Esophagus squamous epithelium (tissue), 5 donors: ENCODE measurements around the gene PRAMEF33. TPM values are rescaled to one million over a fixed set of nuclear protein-coding genes. Genes with fewer than 3 reads are reported as not detected.
"Not testable (repeated sequence)": the region's sequence is repeated elsewhere in the genome, so short reads cannot be mapped to it uniquely, and the experiment has no call there.

Source experiments
- DNase-seq: peaks from one replicate; lab custom pipeline; 2025; lab: John Stamatoyannopoulos, UW
- H3K27ac ChIP-seq, 4 donors: fragments of 200-600 bp; sonication (generic); one replicate each; pipeline ENCODE4 v1.5.1; 2016 to 2019; ENCODE audit warnings: mild to moderate bottlenecking in 1 of 4
- H3K27me3 ChIP-seq, 4 donors: fragments of 200-600 bp; sonication (generic); 1 replicate in 3 of 4; 2 replicates in 1 of 4; pipeline versions ENCODE4 v1.5.1 to v1.6.0; 2017 to 2021; ENCODE audit warnings: antibody characterized with exemption in 1 of 4
- H3K36me3 ChIP-seq, 3 donors: fragments of 200-600 bp; sonication (generic); one replicate each; pipeline ENCODE4 v1.5.1; 2016 to 2019
- H3K4me1 ChIP-seq, 3 donors: fragments of 200-600 bp; sonication (generic); one replicate each; pipeline ENCODE4 v1.5.1; 2017 to 2019
- H3K4me3 ChIP-seq, 4 donors: fragments of 200-600 bp; sonication (generic); 1 replicate in 3 of 4; 2 replicates in 1 of 4; pipeline ENCODE4 v1.5.1; 2016 to 2019; ENCODE audit warnings: mild to moderate bottlenecking in 2 of 4, moderate library complexity in 1 of 4
- H3K9me3 ChIP-seq, 3 donors: fragments of 200-600 bp; sonication (generic); one replicate each; pipeline ENCODE4 v1.5.1; 2016 to 2019
- WGBS, 2 donors: methylation state at CpG; one replicate each; pipeline ENCODE4 v1.1.5; 2018; 5-methylcytosine and 5-hydroxymethylcytosine counted together
- intact Hi-C: fragments of 100-400 bp; cut with DNase I; formaldehyde crosslinking; loops from one replicate; pipeline ENCODE4 v1.15.0; 2022
- total RNA-seq, 4 donors: library from RNA; depleted of rRNA; stranded (reverse); fragments of >200 nt; gene quantifications; one replicate each; pipeline ENCODE4 v1.1.0, GENCODE V29; 2016
- donor health status: DM: yes; HTN: yes; CAD: no.

Gene PRAMEF33, protein sequence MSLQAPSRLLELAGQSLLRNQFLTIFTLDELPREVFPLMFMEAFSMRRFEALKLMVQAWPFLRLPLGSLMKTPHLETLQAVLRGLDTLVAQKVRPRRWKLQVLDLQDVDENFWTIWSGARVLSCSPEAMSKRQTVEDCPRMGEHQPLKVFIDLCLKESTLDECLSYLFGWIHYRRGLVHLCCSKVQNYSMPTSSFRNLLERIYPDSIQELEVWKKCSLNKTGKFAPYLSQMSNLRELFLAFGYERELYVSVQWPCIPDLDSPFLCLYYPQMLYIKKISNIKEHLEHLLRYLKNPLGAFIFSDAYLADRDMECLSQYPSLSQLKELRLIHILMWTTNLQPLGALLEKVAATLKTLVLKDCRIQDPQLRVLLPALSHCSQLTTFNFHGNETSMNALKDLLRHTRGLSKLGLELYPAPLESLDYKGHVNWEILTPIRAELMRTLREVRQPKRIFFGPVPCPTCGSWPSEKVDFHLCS
- total RNA-seq: not detected

DNA sequence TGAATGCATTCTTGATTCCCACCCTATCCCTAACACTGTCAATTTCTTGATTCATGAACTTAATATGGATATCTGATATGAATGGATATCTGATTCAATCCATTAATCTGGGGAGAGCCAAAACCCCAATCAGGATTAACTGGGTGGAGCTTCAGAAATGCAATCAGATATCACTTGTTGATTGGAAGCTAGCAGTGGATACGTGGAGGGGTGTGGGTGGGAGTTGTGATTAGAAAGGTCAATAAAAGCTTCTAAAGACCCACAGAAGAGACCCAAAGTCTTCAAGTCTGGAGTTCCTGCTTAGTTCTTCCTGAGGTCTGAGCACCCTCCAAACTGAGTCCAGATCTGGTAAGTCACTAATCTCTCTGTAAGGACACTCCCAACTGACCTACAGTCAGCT is at the start of gene PRAMEF33:
Gene PRAMEF33, plus strand, starts transcription at position 301 of the 400 bp plus-strand sequence. CDS start 2,416 bp downstream, outside the sequence.
- H3K27ac ChIP-seq, DNase-seq, H3K4me3 ChIP-seq, H3K36me3 ChIP-seq, H3K9me3 ChIP-seq, intact Hi-C loops, H3K4me1 ChIP-seq, H3K27me3 ChIP-seq: not testable (repeated sequence)
- no CpG with 5 or more reads among the region's 1 CpG for WGBS, 2 donors

DNA sequence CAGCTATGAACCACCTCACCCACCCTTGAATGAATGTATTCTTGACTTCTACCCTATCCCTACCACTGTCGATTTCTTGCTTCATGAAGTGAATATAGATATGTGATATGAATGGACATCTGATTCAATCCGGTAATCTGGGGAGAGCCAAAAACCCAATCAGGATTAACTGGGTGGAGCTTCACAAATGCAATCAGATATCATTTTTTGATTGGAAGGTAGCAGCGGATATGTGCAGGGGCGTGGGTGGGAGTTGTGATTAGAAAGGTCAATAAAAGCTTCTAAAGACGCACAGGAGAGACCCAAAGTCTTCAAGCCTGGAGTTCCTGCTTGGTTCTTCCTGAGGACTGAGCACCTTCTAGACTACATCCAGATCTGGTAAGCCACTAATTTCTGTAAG is 49.4 kb upstream of the PRAMEF33 start, which contains the start of gene PRAMEF5:
Gene PRAMEF5, plus strand, starts transcription at position 301 of the 400 bp plus-strand sequence. CDS start 5,071 bp downstream, outside the sequence.
- H3K4me1 ChIP-seq, H3K36me3 ChIP-seq, H3K9me3 ChIP-seq, intact Hi-C loops, DNase-seq, H3K27ac ChIP-seq, H3K4me3 ChIP-seq, H3K27me3 ChIP-seq: not testable (repeated sequence)
- 83% methylated on average over 2 of the region's 5 CpGs; no CpG with 5 or more reads in 1 of the 2 donors for WGBS, 2 donors

DNA sequence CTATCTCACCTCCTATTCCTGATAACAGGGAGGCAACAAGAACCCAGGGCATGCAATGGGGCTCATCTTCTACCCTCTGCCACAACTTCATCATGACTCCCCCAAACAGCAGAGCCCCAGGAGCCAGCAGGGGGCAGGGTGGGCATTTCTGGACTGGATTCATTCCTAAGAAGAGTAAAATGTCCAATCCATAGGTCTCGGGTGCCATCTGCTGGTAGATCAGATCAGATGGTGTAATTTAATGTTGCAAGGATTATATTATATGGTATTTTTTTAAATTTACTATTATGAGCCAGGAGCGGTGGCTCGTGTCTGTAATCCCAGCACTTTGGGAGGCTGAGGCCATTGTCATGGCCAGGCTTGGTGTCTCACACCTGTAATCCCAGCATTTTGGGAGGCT is 38.2 kb upstream of the PRAMEF33 start:
- H3K27me3 ChIP-seq, DNase-seq, H3K27ac ChIP-seq, H3K4me3 ChIP-seq, H3K9me3 ChIP-seq, H3K36me3 ChIP-seq, intact Hi-C loops, H3K4me1 ChIP-seq: not testable (repeated sequence)
- WGBS, 2 donors: no CpG with 5 or more reads among the region's 3 CpGs

DNA sequence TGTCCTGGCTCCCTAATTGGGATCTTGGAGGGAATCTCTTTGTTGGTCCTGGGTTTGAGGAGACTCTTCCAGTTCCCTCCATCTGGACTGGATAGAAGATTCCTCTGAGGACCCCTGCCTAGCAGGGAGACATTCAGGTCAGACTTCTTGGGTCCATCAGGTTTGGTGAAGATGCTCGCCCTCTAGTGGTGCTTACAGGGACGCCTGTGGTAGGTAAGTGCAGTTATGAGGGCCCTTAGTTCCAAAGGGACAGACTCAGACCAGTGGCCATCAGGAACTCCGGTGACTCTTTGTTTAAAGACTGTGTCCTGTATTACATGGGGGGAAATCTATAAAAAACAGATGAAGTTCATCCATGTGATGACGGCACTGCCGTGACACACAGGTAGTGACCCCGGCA is 26.3 kb upstream of the PRAMEF33 start:
- intact Hi-C loops: not testable (repeated sequence)

DNA sequence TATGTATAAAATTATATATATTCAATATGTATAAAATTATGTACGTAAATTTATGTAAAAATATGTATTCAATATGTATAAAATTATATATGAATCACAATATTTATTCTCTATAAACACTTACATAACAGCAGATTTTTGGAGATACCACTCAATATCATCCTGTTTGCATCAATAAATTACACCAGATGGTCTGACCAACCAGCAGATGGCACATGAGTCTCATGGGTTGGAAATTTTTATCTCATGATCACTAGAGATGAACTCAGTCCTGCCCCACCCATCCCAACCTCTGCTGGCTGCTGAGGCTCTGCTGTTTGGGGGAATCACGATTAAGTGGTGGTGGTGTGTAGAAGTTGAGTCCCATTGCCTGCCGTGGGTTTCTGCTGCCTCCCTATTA is 23.7 kb upstream of the PRAMEF33 start:
- WGBS, 2 donors: 68 to 75% methylated on average over 2 to 3 of the region's 3 CpGs
- H3K36me3 ChIP-seq: not testable (repeated sequence)

More for the DNA sequence above, 26.3 kb upstream of the PRAMEF33 start:
- 26% methylated on average over 3 of the region's 6 CpGs; no CpG with 5 or more reads in 1 of the 2 donors for WGBS, 2 donors
- H3K27ac ChIP-seq, H3K4me1 ChIP-seq, H3K36me3 ChIP-seq, H3K27me3 ChIP-seq, DNase-seq, H3K4me3 ChIP-seq, H3K9me3 ChIP-seq: not testable (repeated sequence)

DNA sequence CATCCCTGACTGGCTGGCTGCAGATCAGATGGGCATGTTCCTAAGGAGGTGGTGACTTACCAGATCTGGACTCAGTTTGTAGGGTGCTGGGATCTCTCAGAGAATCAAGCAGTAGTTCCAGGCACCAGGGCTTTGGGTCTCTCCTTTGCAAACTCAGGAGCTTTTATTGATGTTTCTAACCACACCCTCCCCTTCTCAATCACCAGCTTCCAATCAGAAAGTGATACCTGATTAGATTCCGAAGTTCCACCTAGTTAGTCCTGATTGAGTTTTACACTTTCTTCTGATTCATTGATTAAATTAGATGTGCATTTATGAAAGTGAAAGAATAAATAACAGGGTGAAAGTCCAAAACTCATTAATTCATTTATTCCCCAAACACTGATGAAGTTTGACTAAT is 18.3 kb upstream of the PRAMEF33 start, which contains the start of gene PRAMEF8:
Gene PRAMEF8, minus strand, starts transcription at position 101 of the 400 bp plus-strand sequence. CDS start 1,046 bp downstream, outside the sequence.
- H3K27ac ChIP-seq, H3K4me1 ChIP-seq, DNase-seq, H3K4me3 ChIP-seq, H3K36me3 ChIP-seq, intact Hi-C loops, H3K9me3 ChIP-seq, H3K27me3 ChIP-seq: not testable (repeated sequence)
- WGBS, 2 donors: no CpG with 5 or more reads among the region's 1 CpG

More for the DNA sequence above, 23.7 kb upstream of the PRAMEF33 start:
- intact Hi-C loops, H3K4me3 ChIP-seq, H3K27me3 ChIP-seq, H3K27ac ChIP-seq, DNase-seq, H3K9me3 ChIP-seq, H3K4me1 ChIP-seq: not testable (repeated sequence)

DNA sequence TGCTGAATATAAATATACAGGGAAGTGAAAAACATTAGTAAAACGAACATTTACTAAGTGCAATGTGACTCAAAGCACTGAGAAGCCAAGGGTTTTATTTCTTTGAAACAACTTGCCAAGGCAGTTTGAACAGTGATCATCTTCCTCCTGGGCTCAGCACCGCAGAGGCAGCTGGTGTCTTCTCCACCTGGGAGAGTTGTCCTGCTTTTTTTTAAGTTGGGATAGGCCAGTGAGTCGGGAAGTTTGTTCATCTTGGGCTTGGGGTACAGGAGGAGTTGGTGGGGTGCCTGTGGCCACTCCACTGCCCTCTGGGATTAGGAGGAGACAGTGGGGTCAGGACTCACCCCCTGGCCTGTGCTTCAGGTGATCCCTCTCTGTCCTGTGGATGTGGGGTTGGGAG is 14.3 kb upstream of the PRAMEF33 start:
- H3K9me3 ChIP-seq, H3K27me3 ChIP-seq, DNase-seq, intact Hi-C loops, H3K36me3 ChIP-seq, H3K4me3 ChIP-seq, H3K27ac ChIP-seq, H3K4me1 ChIP-seq: not testable (repeated sequence)
- no CpG with 5 or more reads among the region's 3 CpGs for WGBS, 2 donors

DNA sequence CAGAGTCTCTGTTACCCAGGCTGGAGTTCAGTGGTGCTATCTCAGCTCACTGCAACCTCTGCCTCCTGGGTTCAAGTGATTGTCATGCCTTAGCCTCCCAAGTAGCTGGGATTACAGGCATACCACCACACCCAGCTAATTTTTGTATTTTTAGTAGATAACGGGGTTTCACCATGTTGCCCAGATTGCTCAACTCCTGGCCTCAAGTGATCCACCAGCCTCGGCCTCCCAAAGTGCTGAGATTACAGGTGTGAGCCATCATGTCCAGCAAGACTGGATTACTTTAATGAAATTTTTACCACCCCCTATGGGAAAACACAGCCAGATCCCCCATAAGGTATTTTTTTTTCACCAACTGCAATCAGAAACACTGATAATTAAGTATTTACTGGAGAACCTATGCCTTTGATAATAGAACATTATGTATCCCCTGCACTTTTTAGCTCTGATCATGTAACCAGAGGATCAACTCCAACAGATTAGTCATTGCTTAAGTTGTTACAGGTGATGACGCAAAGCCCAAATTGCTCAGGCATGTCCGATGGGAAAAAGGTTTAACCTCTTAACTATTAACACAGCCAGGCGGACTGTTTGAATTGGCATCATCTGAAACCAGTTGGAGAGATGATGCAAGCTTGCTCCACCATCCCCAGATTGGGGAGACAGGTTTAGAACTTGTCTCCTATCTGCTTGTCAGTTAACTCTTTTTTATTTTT is 6.0 kb upstream of the PRAMEF33 start:
- H3K4me1 ChIP-seq, intact Hi-C loops, H3K4me3 ChIP-seq, H3K27ac ChIP-seq, H3K27me3 ChIP-seq, H3K9me3 ChIP-seq, DNase-seq, H3K36me3 ChIP-seq: not testable (repeated sequence)
- WGBS, 2 donors: 59% methylated on average over 2 of the region's 5 CpGs; no CpG with 5 or more reads in 1 of the 2 donors

DNA sequence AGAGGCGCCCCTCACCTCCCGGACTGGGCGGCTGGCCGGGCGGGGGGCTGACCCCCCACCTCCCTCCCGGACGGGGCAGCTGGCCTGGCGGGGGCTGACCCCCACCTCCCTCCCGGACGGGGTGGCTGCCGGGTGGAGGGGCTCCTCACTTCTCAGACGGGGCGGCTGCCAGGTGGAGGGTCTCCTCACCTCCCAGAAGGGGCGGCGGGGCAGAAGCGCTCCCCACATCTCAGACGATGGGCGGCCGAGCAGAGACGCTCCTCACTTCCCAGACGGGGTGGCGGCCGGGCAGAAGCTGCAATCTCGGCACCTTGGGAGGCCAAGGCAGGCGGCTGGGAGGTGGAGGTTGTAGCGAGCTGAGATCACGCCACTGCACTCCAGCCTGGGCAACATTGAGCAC is 4.6 kb upstream of the PRAMEF33 start:
- DNase-seq, H3K4me1 ChIP-seq, H3K27me3 ChIP-seq, H3K36me3 ChIP-seq, intact Hi-C loops, H3K9me3 ChIP-seq, H3K27ac ChIP-seq, H3K4me3 ChIP-seq: not testable (repeated sequence)
- WGBS, 2 donors: no CpG with 5 or more reads among the region's 27 CpGs

DNA sequence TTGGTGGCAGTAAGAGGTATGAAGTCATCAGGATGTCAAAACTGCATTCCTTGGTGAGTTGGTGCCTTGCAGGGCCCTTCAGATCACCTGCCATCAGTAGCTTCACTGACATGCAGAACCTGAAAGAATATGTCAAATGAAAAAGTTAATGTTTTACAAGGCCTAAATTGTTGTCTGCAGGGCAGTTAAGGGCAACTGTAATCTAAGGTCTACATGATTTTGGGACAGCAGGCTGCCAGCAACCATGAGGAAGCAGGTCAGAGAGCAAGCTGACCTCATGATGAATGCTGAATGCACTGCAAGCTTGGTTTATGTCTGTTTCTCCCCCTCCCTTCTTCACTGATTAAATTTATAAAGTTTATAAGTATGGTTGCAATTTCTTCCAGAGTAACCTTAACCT is 1.1 kb upstream of the PRAMEF33 start:
- H3K4me1 ChIP-seq, H3K27ac ChIP-seq, DNase-seq, H3K27me3 ChIP-seq, intact Hi-C loops, H3K4me3 ChIP-seq, H3K36me3 ChIP-seq, H3K9me3 ChIP-seq: not testable (repeated sequence)

DNA sequence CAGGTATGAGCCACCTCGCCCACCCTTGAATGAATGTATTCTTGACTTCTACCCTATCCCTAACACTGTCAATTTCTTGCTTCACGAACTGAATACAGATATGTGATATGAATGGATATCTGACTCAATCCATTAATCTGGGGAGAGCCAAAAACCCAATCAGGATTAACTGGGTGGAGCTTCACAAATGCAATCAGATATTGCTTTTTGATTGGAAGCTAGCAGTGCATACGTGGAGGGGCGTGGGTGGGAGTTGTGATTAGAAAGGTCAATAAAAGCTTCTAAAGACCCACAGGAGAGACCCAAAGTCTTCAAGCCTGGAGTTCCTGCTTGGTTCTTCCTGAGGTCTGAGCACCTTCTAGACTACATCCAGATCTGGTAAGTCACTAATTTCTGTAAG is 11.9 kb downstream of the PRAMEF33 start, which contains the start of gene PRAMEF15:
Gene PRAMEF15, plus strand, starts transcription at position 301 of the 400 bp plus-strand sequence. CDS start 2,827 bp downstream, outside the sequence.
- H3K4me3 ChIP-seq, H3K4me1 ChIP-seq, H3K27me3 ChIP-seq, DNase-seq, H3K27ac ChIP-seq, intact Hi-C loops, H3K9me3 ChIP-seq, H3K36me3 ChIP-seq: not testable (repeated sequence)
- 40 to 50% methylated on average over 1 of the region's 4 CpGs for WGBS, 2 donors

DNA sequence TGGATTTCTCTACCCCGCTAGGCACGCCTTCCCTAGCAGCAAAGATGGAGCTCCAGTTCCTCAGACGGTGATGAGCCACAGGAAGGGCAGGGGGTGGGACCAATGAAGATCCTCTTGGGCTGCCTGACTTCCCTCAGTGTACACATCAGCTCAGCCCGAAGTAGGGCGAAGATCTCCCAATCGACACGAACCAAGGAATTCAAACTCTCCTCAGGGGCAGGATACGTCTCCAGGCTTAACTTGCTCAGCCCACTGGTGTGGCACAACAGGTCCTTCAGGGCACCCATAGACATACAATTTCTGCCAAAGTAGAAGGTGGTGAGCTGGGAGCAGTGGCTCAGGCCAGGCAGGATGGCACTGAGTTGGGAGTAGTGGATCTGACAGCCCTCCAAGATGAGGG is 39.2 kb downstream of the PRAMEF33 start:
- H3K9me3 ChIP-seq, H3K27me3 ChIP-seq, H3K27ac ChIP-seq, H3K36me3 ChIP-seq, H3K4me1 ChIP-seq, intact Hi-C loops, H3K4me3 ChIP-seq, DNase-seq: not testable (repeated sequence)
- 60 to 81% methylated on average over 3 to 7 of the region's 8 CpGs for WGBS, 2 donors
